Vagina (tissue), 2 donors: ENCODE data around the gene LRRC10B.

ENCODE experiments used
- CTCF ChIP-seq, 3 experiments: fragments of 450-650 bp in 2 of 3; fragments of 200-600 bp in 1 of 3; sonication (generic) in 1 of 3; IDR thresholded peaks; one replicate each; pipeline ENCODE4 v1.5.1; 2017 to 2019; ENCODE audit warnings: antibody characterized with exemption in 3 of 3, mild to moderate bottlenecking in 2 of 3, moderate library complexity in 2 of 3
- POLR2A ChIP-seq, 2 donors: fragments of 450-650 bp; IDR thresholded peaks; one replicate each; pipeline ENCODE4 v1.6.1; 2017; ENCODE audit warnings: antibody characterized with exemption in 2 of 2, mild to moderate bottlenecking in 2 of 2, moderate library complexity in 2 of 2

GRCh38 chr11:61533401-61533800, 24.9 kb downstream of the LRRC10B start:
- TF ChIP-seq CTCF (IDR thresholded peaks at IDR 0.05) = no peak
- TF ChIP-seq POLR2A (IDR thresholded peaks at IDR 0.05) = no peak
